Activated CD8-positive, alpha-beta T cell treated with anti-CD3 and anti-CD28 coated beads for 36 hours (primary cell): ENCODE results near the gene SPATA7. TPM values are rescaled to one million over a fixed set of nuclear protein-coding genes. Genes with fewer than 3 reads are reported as not detected.

Experiments
- ATAC-seq: fragments of 200-7000 bp; cut with Tn5 transposase; one replicate; pipeline ENCODE4 v1.10.0; 2021; ENCODE audit warnings: mild to moderate bottlenecking, moderate library complexity
- CTCF ChIA-PET: fragments of 350-600 bp; sonication (Branson Sonifier 250); formaldehyde crosslinking; loops from one replicate; lab custom pipeline; 2021; ENCODE audit warnings: antibody characterized with exemption; lab: Charles Lee
- POLR2A ChIA-PET: fragments of 350-600 bp; sonication (Branson Sonifier 250); formaldehyde crosslinking; loops from one replicate; lab custom pipeline; 2021; ENCODE audit warnings: antibody characterized with exemption; lab: Charles Lee
- DNase-seq: peaks from one replicate; pipeline ENCODE4 v3.0.0-alpha.2; 2020
- H3K27ac Mint-ChIP-seq: one replicate; pipeline ENCODE4 v1.8.0; 2021; ENCODE audit warnings: mild to moderate bottlenecking, mixed read lengths
- H3K27me3 Mint-ChIP-seq: one replicate; pipeline ENCODE4 v1.8.0; 2021; ENCODE audit warnings: mixed read lengths
- H3K36me3 Mint-ChIP-seq: one replicate; pipeline ENCODE4 v1.8.0; 2021; ENCODE audit warnings: low read depth, mixed read lengths
- H3K4me1 Mint-ChIP-seq: one replicate; pipeline ENCODE4 v1.8.0; 2021; ENCODE audit warnings: low read depth, mixed read lengths
- H3K4me3 Mint-ChIP-seq: one replicate; pipeline ENCODE4 v1.8.0; 2021; ENCODE audit warnings: mild to moderate bottlenecking, moderate library complexity, mixed read lengths
- H3K9me3 Mint-ChIP-seq: one replicate; pipeline ENCODE4 v1.8.0; 2021; ENCODE audit warnings: mixed read lengths
- intact Hi-C: fragments of 100-400 bp; cut with micrococcal nuclease; formaldehyde crosslinking; loops from one replicate; pipeline ENCODE4 v1.10.0; 2022
- total RNA-seq, 2 experiments: library from RNA; stranded (reverse); gene quantifications; one replicate each; pipeline ENCODE4 v1.2.3, GENCODE V29; 2021
- TF ChIP-seq, protein P1 (sequence below): fragments of 200-600 bp; IDR thresholded peaks from one replicate; pipeline ENCODE4 v1.8.0; 2022; ENCODE audit warnings: antibody characterized with exemption, mild to moderate bottlenecking

SPATA7 gene
- total RNA-seq, 2 experiments from 2014 or later: 3.0 to 3.1 TPM

- Mint-ChIP-seq H3K27ac (peak overlapping the region; percentile 80), H3K36me3 (no peaks in the 10 kb centered on the region), H3K27me3 (no peaks in the 10 kb centered on the region), H3K4me1 (peaks cover 15% of the 10 kb centered on the region), H3K4me3 (peak overlapping the region; percentile 96), H3K9me3 (no peaks in the 10 kb centered on the region)
- TF ChIP-seq, protein P1, sequence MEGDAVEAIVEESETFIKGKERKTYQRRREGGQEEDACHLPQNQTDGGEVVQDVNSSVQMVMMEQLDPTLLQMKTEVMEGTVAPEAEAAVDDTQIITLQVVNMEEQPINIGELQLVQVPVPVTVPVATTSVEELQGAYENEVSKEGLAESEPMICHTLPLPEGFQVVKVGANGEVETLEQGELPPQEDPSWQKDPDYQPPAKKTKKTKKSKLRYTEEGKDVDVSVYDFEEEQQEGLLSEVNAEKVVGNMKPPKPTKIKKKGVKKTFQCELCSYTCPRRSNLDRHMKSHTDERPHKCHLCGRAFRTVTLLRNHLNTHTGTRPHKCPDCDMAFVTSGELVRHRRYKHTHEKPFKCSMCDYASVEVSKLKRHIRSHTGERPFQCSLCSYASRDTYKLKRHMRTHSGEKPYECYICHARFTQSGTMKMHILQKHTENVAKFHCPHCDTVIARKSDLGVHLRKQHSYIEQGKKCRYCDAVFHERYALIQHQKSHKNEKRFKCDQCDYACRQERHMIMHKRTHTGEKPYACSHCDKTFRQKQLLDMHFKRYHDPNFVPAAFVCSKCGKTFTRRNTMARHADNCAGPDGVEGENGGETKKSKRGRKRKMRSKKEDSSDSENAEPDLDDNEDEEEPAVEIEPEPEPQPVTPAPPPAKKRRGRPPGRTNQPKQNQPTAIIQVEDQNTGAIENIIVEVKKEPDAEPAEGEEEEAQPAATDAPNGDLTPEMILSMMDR: no peak
- POLR2A ChIA-PET: no interaction called here
- intact Hi-C loops: no loop called here
- no peak for DNase-seq
- no peak for ATAC-seq
- CTCF ChIA-PET: interaction anchor here (0.6 to 0.9 kb wide), 3 partner anchors 8 to 215 kb away, joined by 3 read pairs; no protein-coding TSS in a partner anchor
Observed at GRCh38 chr14:88384718-88385117, 739 bp upstream of the SPATA7 start.

DNA sequence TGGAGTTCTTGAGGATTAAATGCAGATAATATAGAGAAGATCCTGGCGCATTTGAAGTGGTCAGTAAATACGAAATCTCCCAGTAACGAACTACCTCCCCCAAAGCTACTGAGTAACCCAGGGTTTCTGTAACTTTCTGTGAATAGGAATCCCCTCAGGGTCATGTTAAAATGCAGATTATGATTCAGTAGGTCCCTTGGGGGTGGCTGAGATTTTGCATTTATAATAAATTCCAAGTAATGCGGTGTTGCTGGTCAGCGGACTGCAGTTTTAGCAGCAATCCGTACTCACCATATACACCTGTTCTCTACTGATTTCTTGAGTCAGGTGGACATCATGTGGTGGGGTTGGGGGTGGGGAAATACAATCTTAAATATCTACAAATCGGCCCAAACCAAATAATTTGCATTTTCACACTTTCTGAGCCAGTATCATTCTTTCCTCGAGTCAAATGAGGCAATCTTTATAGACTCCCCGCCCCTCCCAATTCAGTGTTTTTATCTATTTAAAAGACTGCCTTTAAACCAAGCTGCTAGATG lies 868 bp downstream of the SPATA7 start:
- POLR2A ChIA-PET: interaction anchor here (1.1 kb wide), 1 partner anchor 8 kb away, joined by 3 read pairs; no protein-coding TSS in a partner anchor

DNA sequence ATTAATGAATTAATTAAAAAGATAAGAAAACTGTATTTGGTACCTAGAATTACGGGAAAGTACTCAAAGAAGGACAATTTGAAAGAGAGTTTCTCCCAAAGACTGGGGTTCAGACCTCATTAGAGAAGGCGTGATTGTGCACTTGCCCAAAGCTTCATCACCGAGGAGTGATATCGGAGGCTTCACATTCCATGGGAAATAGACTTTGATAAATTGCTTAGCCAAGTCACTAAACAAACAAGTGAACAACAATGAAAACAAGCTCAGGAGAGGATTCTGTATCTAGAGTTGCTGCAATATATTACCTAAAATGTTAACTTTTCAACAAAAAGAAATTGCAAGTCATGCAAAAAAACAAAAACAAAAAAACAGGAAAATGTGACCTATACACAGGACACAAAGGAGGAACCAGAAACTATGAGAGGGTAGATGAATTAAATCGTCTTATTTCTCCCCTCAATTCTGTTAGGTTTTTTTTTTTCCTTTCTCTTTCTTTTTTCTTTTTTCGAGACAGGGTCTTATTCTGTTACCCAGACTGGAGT lies 3.4 kb downstream of the SPATA7 start:
- no peak overlapping the region for H3K4me3 Mint-ChIP-seq
- intact Hi-C loops: no loop called here
- TF ChIP-seq, protein P1: no peak
- peaks cover 2% of the 10 kb centered on the region for H3K36me3 Mint-ChIP-seq
- DNase-seq (no peak), ATAC-seq (no peak)
- ChIA-PET POLR2A (no interaction called here), CTCF (no interaction called here)
- H3K9me3 Mint-ChIP-seq: no peaks in the 10 kb centered on the region
- peaks cover 15% of the 10 kb centered on the region for H3K4me1 Mint-ChIP-seq
- H3K27me3 Mint-ChIP-seq: no peaks in the 10 kb centered on the region
- H3K27ac Mint-ChIP-seq: no peak overlapping the region

More for the DNA sequence above, 868 bp downstream of the SPATA7 start:
- intact Hi-C loops: no loop called here
- Mint-ChIP-seq H3K27ac (peak overlapping the region; percentile 20), H3K4me1 (peaks cover 15% of the 10 kb centered on the region), H3K27me3 (no peaks in the 10 kb centered on the region), H3K36me3 (no peaks in the 10 kb centered on the region), H3K9me3 (no peaks in the 10 kb centered on the region), H3K4me3 (peak overlapping the region; percentile 96)
- TF ChIP-seq, protein P1: no peak
- no peak for ATAC-seq
- CTCF ChIA-PET: no interaction called here
- DNase-seq: no peak

- Mint-ChIP-seq H3K4me1 (no peaks in the 10 kb centered on the region), H3K27ac (no peak overlapping the region), H3K9me3 (no peaks in the 10 kb centered on the region), H3K4me3 (no peak overlapping the region), H3K36me3 (peaks cover 6% of the 10 kb centered on the region), H3K27me3 (no peaks in the 10 kb centered on the region)
- no peak for ATAC-seq
- no peak for DNase-seq
- TF ChIP-seq, protein P1: no peak
- ChIA-PET POLR2A (no interaction called here), CTCF (interaction anchor here (0.7 to 1.8 kb wide), 4 partner anchors 8 to 448 kb away, joined by 3 to 5 read pairs (median 3); no protein-coding TSS in a partner anchor)
- intact Hi-C loops: no loop called here
Observed at GRCh38 chr14:88392609-88393008, 7.2 kb downstream of the SPATA7 start.

- DNase-seq (no peak), ATAC-seq (no peak)
- Mint-ChIP-seq H3K4me1 (no peaks in the 10 kb centered on the region), H3K27ac (no peak overlapping the region), H3K36me3 (peaks cover 40% of the 10 kb centered on the region), H3K4me3 (no peak overlapping the region), H3K27me3 (no peaks in the 10 kb centered on the region), H3K9me3 (peaks cover 40% of the 10 kb centered on the region)
- intact Hi-C loops: no loop called here
- ChIA-PET POLR2A (no interaction called here), CTCF (no interaction called here)
- TF ChIP-seq, protein P1: no peak
Observed at GRCh38 chr14:88411039-88411438, 25.6 kb downstream of the SPATA7 start.
